K562 (cell line): ENCODE results near the gene CTXN1. TPM values are rescaled to one million over a fixed set of nuclear protein-coding genes. Genes with fewer than 3 reads are reported as not detected.
A peak's percentile ranks its signal among the peaks of the same experiment; 100 is the strongest.

Experiments
- HEY1 ChIP-seq: fragments of 250-450 bp; sonication (Bioruptor Pico); IDR thresholded peaks from 2 replicates; pipeline ENCODE4 v1.5.0; 2020; ENCODE audit warnings: mild to moderate bottlenecking, moderate library complexity, borderline replicate concordance
- KAT7 ChIP-seq: sonication (generic); formaldehyde crosslinking; IDR thresholded peaks from 2 replicates; pipeline ENCODE4 v1.8.0; 2022; ENCODE audit warnings: missing genetic modification reagents, mild to moderate bottlenecking, borderline replicate concordance
- MIER1 ChIP-seq: fragments of 450-650 bp; IDR thresholded peaks from 2 replicates; pipeline ENCODE4 v1.6.1; 2016; ENCODE audit warnings: antibody characterized with exemption, mild to moderate bottlenecking, low read depth
- MYBL2 ChIP-seq, 2 experiments: fragments of 450-650 bp in 1 of 2; sonication (generic) in 1 of 2; formaldehyde crosslinking in 1 of 2; IDR thresholded peaks; 2 replicates each; pipeline versions ENCODE4 v1.6.1 to v1.8.1; 2017 to 2022; ENCODE audit warnings: borderline replicate concordance in 1 of 2, inconsistent platforms in 1 of 2, low read depth in 1 of 2, mild to moderate bottlenecking in 1 of 2, missing genetic modification reagents in 1 of 2, moderate library complexity in 1 of 2
- NONO ChIP-seq, 2 experiments: fragments of 200-400 bp in 1 of 2; fragments of 450-650 bp in 1 of 2; formaldehyde crosslinking in 1 of 2; IDR thresholded peaks; 2 replicates each; pipeline ENCODE4 v1.6.1; 2017; ENCODE audit warnings: low read depth in 2 of 2, mild to moderate bottlenecking in 2 of 2, moderate library complexity in 2 of 2, low read length in 1 of 2
- PTBP1 ChIP-seq: fragments of 200-400 bp; formaldehyde crosslinking; IDR thresholded peaks from 2 replicates; pipeline ENCODE4 v1.6.1; 2017; ENCODE audit warnings: low read depth, low read length
- PTRF ChIP-seq: fragments of 450-650 bp; IDR thresholded peaks from 2 replicates; pipeline ENCODE4 v1.6.1; 2016; ENCODE audit warnings: mild to moderate bottlenecking, missing genetic modification characterization, missing compliant biosample characterization
- RNF219 ChIP-seq: fragments of 250-450 bp; sonication (Bioruptor Pico); IDR thresholded peaks from 2 replicates; pipeline ENCODE4 v1.5.0; 2022; ENCODE audit warnings: mild to moderate bottlenecking
- TFAM ChIP-seq: fragments of 250-450 bp; sonication (Bioruptor Pico); conservative IDR thresholded peaks from 2 replicates; pipeline ENCODE4 v1.5.0; 2021; ENCODE audit warnings: mild to moderate bottlenecking, moderate library complexity
- THAP12 ChIP-seq: fragments of 250-450 bp; sonication (Bioruptor Pico); IDR thresholded peaks from 2 replicates; pipeline ENCODE4 v1.9.0; 2021; ENCODE audit warnings: mild to moderate bottlenecking, inconsistent platforms
- TRIM24 ChIP-seq, 2 experiments: fragments of 450-650 bp; IDR thresholded peaks; 2 replicates each; pipeline ENCODE4 v1.6.1; 2016
- ZFP36 ChIP-seq: fragments of 150-350 bp; IDR thresholded peaks from 2 replicates; pipeline ENCODE4 v1.6.1; 2018; ENCODE audit warnings: low read length, low read depth; ENCODE audit not compliant: partially characterized antibody
- ZNF12 ChIP-seq: sonication (generic); formaldehyde crosslinking; IDR thresholded peaks from 2 replicates; pipeline ENCODE4 v1.4.0; 2020; ENCODE audit warnings: mild to moderate bottlenecking, missing genetic modification reagents
- ZNF444 ChIP-seq: fragments of 250-450 bp; sonication (Bioruptor Pico); IDR thresholded peaks from 2 replicates; pipeline ENCODE4 v1.4.0; 2020; ENCODE audit warnings: mild to moderate bottlenecking, moderate library complexity
- polyA plus RNA-seq, 8 experiments: library from polyadenylated mRNA; depleted of rRNA in 4 of 8; stranded (reverse) in 5 of 8; unstranded in 3 of 8; fragments of >200 nt; fragmentation: Nextera tagmentation in 2 of 8; fragmentation: Illumina TruSeq in 1 of 8; extraction: Ambion mirVana in 2 of 8; extraction: Trizol in 1 of 8; gene quantifications; 2 replicates each; pipeline versions ENCODE4 v1.2.1 to v1.2.3, GENCODE V29; 2011 to 2014; ENCODE audit warnings: inconsistent platforms in 1 of 8, missing spikeins in 1 of 8
- total RNA-seq, 7 experiments: library from RNA; depleted of rRNA in 6 of 7; stranded (reverse); fragments of >200 nt in 6 of 7; fragmentation: Illumina TruSeq in 2 of 7; extraction: Trizol in 2 of 7; gene quantifications; 2 replicates each; pipeline versions ENCODE4 v1.2.1 to v1.2.3, GENCODE V29; 2011 to 2021; ENCODE audit warnings: low replicate concordance in 1 of 7
- TF ChIP-seq, protein P1 (sequence below), 2 experiments: fragments of 200-800 bp in 1 of 2; sonication (Bioruptor generic) in 1 of 2; sonication (generic) in 1 of 2; formaldehyde crosslinking in 1 of 2; IDR thresholded peaks in 1 of 2; conservative IDR thresholded peaks in 1 of 2; 2 replicates each; pipeline versions ENCODE4 v1.5.0 to v1.6.1; 2016 to 2020; ENCODE audit warnings: missing compliant biosample characterization in 1 of 2, missing genetic modification characterization in 1 of 2, missing genetic modification reagents in 1 of 2
- TF ChIP-seq, protein P2 (sequence below): fragments of 250-450 bp; sonication (Bioruptor Pico); IDR thresholded peaks from 2 replicates; pipeline ENCODE4 v1.8.0; 2021; ENCODE audit warnings: moderate library complexity, mild to moderate bottlenecking, inconsistent platforms
- TF ChIP-seq, protein P3 (sequence below): fragments of 450-650 bp; conservative IDR thresholded peaks from 2 replicates; pipeline ENCODE4 v1.6.1; 2016; ENCODE audit warnings: missing genetic modification characterization, low read depth, mild to moderate bottlenecking, control low read depth, missing compliant biosample characterization

Gene CTXN1
- total and polyA plus RNA-seq, 9 of the 15 experiments (the other 6 are each of a cell fraction or from before 2014, with no cell fraction given): 0.15 to 37.4 (median 1.8) TPM; not detected in 2

DNA sequence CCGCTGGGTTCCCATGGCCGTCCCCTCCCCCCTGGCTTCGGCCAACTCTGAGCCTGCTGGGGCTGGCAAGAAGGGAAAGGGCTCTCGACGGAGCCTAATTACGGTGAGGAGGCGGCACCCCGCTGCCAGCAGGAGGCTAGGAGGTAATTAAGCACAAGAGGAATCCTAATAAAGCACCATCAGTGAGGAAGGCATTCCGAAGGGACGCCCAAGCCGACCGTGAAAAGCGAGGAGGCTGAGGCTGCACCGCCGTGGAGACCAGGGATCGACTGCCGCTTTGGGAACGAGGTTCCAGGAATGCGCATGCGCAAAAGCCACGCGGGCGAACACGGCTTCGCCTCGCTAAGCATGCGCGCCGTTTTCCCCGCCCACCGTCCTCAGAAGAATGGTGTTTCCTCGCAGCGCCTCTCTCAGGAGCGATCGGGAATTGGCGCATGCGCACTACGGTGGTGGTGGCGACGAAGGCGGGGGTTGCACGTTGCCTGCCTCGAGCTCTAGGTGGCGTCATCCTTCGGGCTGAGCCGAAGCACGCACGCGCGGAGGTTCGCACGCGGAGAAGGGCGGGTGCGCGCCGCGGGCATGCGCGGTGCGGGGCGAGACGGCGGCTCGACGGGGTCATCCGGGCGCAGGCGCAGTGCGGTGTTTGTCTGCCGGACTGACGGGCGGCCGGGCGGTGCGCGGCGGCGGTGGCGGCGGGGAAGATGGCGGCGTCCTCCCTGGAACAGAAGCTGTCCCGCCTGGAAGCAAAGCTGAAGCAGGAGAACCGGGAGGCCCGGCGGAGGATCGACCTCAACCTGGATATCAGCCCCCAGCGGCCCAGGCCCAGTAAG is 22.5 kb downstream of the CTXN1 start, which contains the start of gene MAP2K7 (continued):
- TF ChIP-seq PTBP1 (0 out of 2 replicates have a peak, but pooled peaks have one; percentile 48), TRIM24 (IDR thresholded peaks at IDR 0.05) (no peak), HEY1 (CRISPR knock-in tag) (no peak), PTRF (tag) (no peak), TFAM (CRISPR knock-in tag) (no peak), ZNF444 (CRISPR knock-in tag) (peak; percentile 47; the same call in 1 of the 2 replicates), ZFP36 (no peak), RNF219 (no peak), KAT7 (0 out of 2 replicates have a peak, but pooled peaks have one; percentile 17), THAP12 (CRISPR knock-in tag) (peak; percentile 27; the same call in 1 of the 2 replicates), ZNF12 (CRISPR knock-in tag) (0 out of 2 replicates have a peak, but pooled peaks have one; percentile 41), MYBL2 (IDR thresholded peaks at IDR 0.05; ENCODE audit: low read depth) (no peak), MYBL2 (CRISPR knock-in tag; IDR thresholded peaks at IDR 0.05; ENCODE audit: borderline replicate concordance) (no peak), NONO (IDR thresholded peaks at IDR 0.05; ENCODE audit: low read depth in 2 of 2, low read length in 1 of 2) (peak in 1 of 2 experiments; percentile 50; a peak in 1 of 4 replicates), MIER1 (no peak)
- TF ChIP-seq, protein P1, sequence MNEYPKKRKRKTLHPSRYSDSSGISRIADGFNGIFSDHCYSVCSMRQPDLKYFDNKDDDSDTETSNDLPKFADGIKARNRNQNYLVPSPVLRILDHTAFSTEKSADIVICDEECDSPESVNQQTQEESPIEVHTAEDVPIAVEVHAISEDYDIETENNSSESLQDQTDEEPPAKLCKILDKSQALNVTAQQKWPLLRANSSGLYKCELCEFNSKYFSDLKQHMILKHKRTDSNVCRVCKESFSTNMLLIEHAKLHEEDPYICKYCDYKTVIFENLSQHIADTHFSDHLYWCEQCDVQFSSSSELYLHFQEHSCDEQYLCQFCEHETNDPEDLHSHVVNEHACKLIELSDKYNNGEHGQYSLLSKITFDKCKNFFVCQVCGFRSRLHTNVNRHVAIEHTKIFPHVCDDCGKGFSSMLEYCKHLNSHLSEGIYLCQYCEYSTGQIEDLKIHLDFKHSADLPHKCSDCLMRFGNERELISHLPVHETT (CRISPR knock-in tag; conservative IDR thresholded peaks at IDR 0.05 in 1 of 2, IDR thresholded peaks at IDR 0.05 in 1 of 2): peak in 1 of 2 experiments; percentile 91; a peak in 2 of 4 replicates
- TF ChIP-seq, protein P2, sequence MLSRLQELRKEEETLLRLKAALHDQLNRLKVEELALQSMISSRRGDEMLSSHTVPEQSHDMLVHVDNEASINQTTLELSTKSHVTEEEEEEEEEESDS (CRISPR knock-in tag): no peak
- TF ChIP-seq, protein P3, sequence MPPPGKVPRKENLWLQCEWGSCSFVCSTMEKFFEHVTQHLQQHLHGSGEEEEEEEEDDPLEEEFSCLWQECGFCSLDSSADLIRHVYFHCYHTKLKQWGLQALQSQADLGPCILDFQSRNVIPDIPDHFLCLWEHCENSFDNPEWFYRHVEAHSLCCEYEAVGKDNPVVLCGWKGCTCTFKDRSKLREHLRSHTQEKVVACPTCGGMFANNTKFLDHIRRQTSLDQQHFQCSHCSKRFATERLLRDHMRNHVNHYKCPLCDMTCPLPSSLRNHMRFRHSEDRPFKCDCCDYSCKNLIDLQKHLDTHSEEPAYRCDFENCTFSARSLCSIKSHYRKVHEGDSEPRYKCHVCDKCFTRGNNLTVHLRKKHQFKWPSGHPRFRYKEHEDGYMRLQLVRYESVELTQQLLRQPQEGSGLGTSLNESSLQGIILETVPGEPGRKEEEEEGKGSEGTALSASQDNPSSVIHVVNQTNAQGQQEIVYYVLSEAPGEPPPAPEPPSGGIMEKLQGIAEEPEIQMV (tag): no peak
